ENCODE results near the gene CPN2.

Gene CPN2

GRCh38 chr3:194365526-194365925, 14.4 kb upstream of the CPN2 start:
- CTCF ChIA-PET, result no interaction called here
- no peak for TF ChIP-seq CTBP1 (IDR thresholded peaks at IDR 0.05; ENCODE audit: borderline replicate concordance)
- TF ChIP-seq ARNT (IDR thresholded peaks at IDR 0.05), result no peak
- no peak for TF ChIP-seq NFRKB (IDR thresholded peaks at IDR 0.05)
- TF ChIP-seq FOXM1 (IDR thresholded peaks at IDR 0.05; ENCODE audit: borderline replicate concordance), result no peak
- DNase-seq (ENCODE audit: extremely low spot score), result no peak
- POLR2A ChIA-PET, result no interaction called here

GRCh38 chr3:194364652-194365434, 13.7 kb upstream of the CPN2 start:
- no peak for TF ChIP-seq FOXA1 (IDR thresholded peaks at IDR 0.05)
- peak; percentile 66; the same call in 1 of the 2 replicates for TF ChIP-seq PKNOX1 (IDR thresholded peaks at IDR 0.05)
- TF ChIP-seq ARNT (IDR thresholded peaks at IDR 0.05), result no peak
- POLR2A ChIA-PET, result no interaction called here
- no peak for DNase-seq (ENCODE audit: extremely low spot score)
- CTCF ChIA-PET, result no interaction called here

- TF ChIP-seq LEF1 (IDR thresholded peaks at IDR 0.05; ENCODE audit: borderline replicate concordance) (no peak), ELF4 (IDR thresholded peaks at IDR 0.05) (no peak), CTBP1 (IDR thresholded peaks at IDR 0.05; ENCODE audit: borderline replicate concordance) (no peak), ARNT (IDR thresholded peaks at IDR 0.05) (no peak), SP1 (IDR thresholded peaks at IDR 0.05) (no peak), PKNOX1 (IDR thresholded peaks at IDR 0.05) (no peak), HDGF (IDR thresholded peaks at IDR 0.05; ENCODE audit: borderline replicate concordance) (no peak), FOXA1 (IDR thresholded peaks at IDR 0.05) (no peak), TARDBP (IDR thresholded peaks at IDR 0.05) (no peak), ZNF384 (IDR thresholded peaks at IDR 0.05) (no peak), NFRKB (IDR thresholded peaks at IDR 0.05) (no peak), L3MBTL2 (conservative IDR thresholded peaks at IDR 0.05) (no peak), FOXM1 (IDR thresholded peaks at IDR 0.05; ENCODE audit: borderline replicate concordance) (no peak), FOXK2 (IDR thresholded peaks at IDR 0.05) (no peak)
- DNase-seq (ENCODE audit: extremely low spot score), result no peak
- ChIA-PET CTCF (no interaction called here), POLR2A (no interaction called here)
Observed at GRCh38 chr3:194364314-194364651, 13.2 kb upstream of the CPN2 start.

- CTCF ChIA-PET, result interaction anchor here (0.7 kb wide), 1 partner anchor 18 kb away, joined by 3 read pairs; no protein-coding TSS in a partner anchor
- no peak for DNase-seq (ENCODE audit: extremely low spot score)
- TF ChIP-seq L3MBTL2 (conservative IDR thresholded peaks at IDR 0.05) (no peak), ELF4 (IDR thresholded peaks at IDR 0.05) (no peak), FOXM1 (IDR thresholded peaks at IDR 0.05; ENCODE audit: borderline replicate concordance) (no peak), SUZ12 (IDR thresholded peaks at IDR 0.05) (no peak), CTBP1 (IDR thresholded peaks at IDR 0.05; ENCODE audit: borderline replicate concordance) (no peak), FOXK2 (IDR thresholded peaks at IDR 0.05) (no peak), ZNF384 (IDR thresholded peaks at IDR 0.05) (no peak), TARDBP (IDR thresholded peaks at IDR 0.05) (no peak), BHLHE40 (IDR thresholded peaks at IDR 0.05; ENCODE audit: borderline replicate concordance) (no peak), PKNOX1 (IDR thresholded peaks at IDR 0.05) (no peak), LEF1 (IDR thresholded peaks at IDR 0.05; ENCODE audit: borderline replicate concordance) (no peak), FOXA1 (IDR thresholded peaks at IDR 0.05) (no peak), SP1 (IDR thresholded peaks at IDR 0.05) (no peak), ARNT (IDR thresholded peaks at IDR 0.05) (no peak), HDGF (IDR thresholded peaks at IDR 0.05; ENCODE audit: borderline replicate concordance) (no peak)
- POLR2A ChIA-PET, result no interaction called here
Observed at GRCh38 chr3:194360568-194360967, 9.4 kb upstream of the CPN2 start.

- TF ChIP-seq LEF1 (IDR thresholded peaks at IDR 0.05; ENCODE audit: borderline replicate concordance) (no peak), FOXA1 (IDR thresholded peaks at IDR 0.05) (no peak), SP1 (IDR thresholded peaks at IDR 0.05) (no peak), PKNOX1 (IDR thresholded peaks at IDR 0.05) (no peak)
- DNase-seq (ENCODE audit: extremely low spot score), result no peak
- CTCF ChIA-PET, result no interaction called here
- POLR2A ChIA-PET, result no interaction called here
Observed at GRCh38 chr3:194357681-194358080, 6.6 kb upstream of the CPN2 start.

- ChIA-PET POLR2A (no interaction called here), CTCF (interaction anchor here (0.7 to 1.2 kb wide), 2 partner anchors 15 to 22 kb away, joined by 3 read pairs; no protein-coding TSS in a partner anchor)
- no peak for TF ChIP-seq ELF4 (IDR thresholded peaks at IDR 0.05)
- TF ChIP-seq L3MBTL2 (conservative IDR thresholded peaks at IDR 0.05), result no peak
- no peak for TF ChIP-seq FOXM1 (IDR thresholded peaks at IDR 0.05; ENCODE audit: borderline replicate concordance)
- no peak for TF ChIP-seq SP1 (IDR thresholded peaks at IDR 0.05)
- TF ChIP-seq SUZ12 (IDR thresholded peaks at IDR 0.05), result no peak
- no peak for TF ChIP-seq BHLHE40 (IDR thresholded peaks at IDR 0.05; ENCODE audit: borderline replicate concordance)
- TF ChIP-seq CTBP1 (IDR thresholded peaks at IDR 0.05; ENCODE audit: borderline replicate concordance), result no peak
- no peak for TF ChIP-seq FOXK2 (IDR thresholded peaks at IDR 0.05)
- no peak for TF ChIP-seq PKNOX1 (IDR thresholded peaks at IDR 0.05)
- TF ChIP-seq ARNT (IDR thresholded peaks at IDR 0.05), result no peak
- no peak for TF ChIP-seq NFRKB (IDR thresholded peaks at IDR 0.05)
- no peak for TF ChIP-seq ZNF384 (IDR thresholded peaks at IDR 0.05)
- no peak for TF ChIP-seq LEF1 (IDR thresholded peaks at IDR 0.05; ENCODE audit: borderline replicate concordance)
- no peak for DNase-seq (ENCODE audit: extremely low spot score)
Observed at GRCh38 chr3:194355379-194355778, 4.3 kb upstream of the CPN2 start.

Data from HEK293T (cell line).